ENCODE results near the gene SLC39A10.

- TF ChIP-seq POLR2A (IDR thresholded peaks at IDR 0.05) (no peak), CTCF (IDR thresholded peaks at IDR 0.05 in 4 of 5, conservative IDR thresholded peaks at IDR 0.05 in 1 of 5) (no peak)
These were observed 37.5 kb downstream of the SLC39A10 start for GRCh38 chr2:195694553-195694952.
